ENCODE data around the gene ALDH1A2.

GRCh38 chr15:58109419-58109818 lies 43.9 kb upstream of the ALDH1A2 start:
- no peak for TF ChIP-seq CTCF (IDR thresholded peaks at IDR 0.05)
- no peak for TF ChIP-seq POLR2A (IDR thresholded peaks at IDR 0.05)

Data from tibial nerve (tissue), 3 donors.